HG02884 (cell line): Measurements from ENCODE around the gene HERC2.
"Not testable (repeated sequence)": the region's sequence is repeated elsewhere in the genome, so short reads cannot be mapped to it uniquely, and the experiment has no call there.

ENCODE experiments used
- ATAC-seq: cut with Tn5 transposase; IDR thresholded peaks from one replicate; pipeline ENCODE4 v1.9.1; 2021; ENCODE audit warnings: mild to moderate bottlenecking, moderate library complexity; ENCODE audit not compliant: unreplicated experiment

The HERC2 gene

GRCh38 chr15:28227303-28227702 is 94.7 kb downstream of the HERC2 start:
- ATAC-seq: not testable (repeated sequence)

GRCh38 chr15:28222612-28223011 is 99.4 kb downstream of the HERC2 start:
- ATAC-seq: not testable (repeated sequence)

GRCh38 chr15:28221696-28222095 is 100.3 kb downstream of the HERC2 start:
- ATAC-seq: not testable (repeated sequence)

DNA sequence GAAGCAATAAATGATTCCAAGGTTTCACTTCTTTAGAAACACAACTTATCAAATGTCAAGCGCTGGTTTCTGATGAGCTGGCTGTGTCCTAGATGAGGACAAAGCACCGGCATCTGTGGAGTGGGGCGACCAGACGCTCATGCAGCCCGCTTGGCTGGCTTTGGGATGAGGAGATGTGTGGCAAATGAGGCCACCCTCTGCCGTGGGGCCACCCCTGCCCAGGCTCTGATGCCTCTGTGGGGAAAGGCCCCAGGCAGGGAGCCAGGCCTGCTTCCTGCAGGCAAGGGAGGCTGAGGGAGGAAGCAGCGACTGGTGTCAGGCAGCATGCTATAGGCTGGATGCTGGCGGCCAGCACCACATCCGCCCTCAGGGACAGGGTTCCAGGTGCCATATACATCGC is 102.9 kb downstream of the HERC2 start:
- ATAC-seq: no peak

DNA sequence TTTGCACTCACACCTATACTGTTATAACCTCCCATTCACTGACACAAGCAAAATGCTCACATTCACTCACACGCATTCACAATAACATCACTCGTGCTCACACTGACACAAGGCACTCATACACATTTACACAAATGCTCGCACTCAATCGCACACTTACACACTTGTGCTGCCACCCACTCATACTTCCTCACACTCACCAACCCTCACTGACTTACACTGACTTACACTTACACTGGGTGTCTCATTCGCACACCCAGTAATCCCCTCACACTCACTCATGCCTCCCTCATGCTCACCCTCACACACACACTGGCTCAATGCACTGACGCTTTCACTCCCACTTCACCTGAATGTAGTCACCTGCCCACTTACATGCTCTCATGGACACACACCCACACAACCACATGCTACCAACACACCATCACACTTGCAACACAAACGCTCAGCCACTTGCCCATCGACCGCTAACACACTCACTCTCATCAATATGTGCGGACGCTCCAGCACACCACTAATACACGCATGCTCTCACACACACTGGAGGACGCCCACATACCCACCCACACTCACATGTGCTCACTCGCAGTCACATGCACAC is 104.9 kb downstream of the HERC2 start:
- ATAC-seq: not testable (repeated sequence)

- not testable (repeated sequence) for ATAC-seq
Measured at GRCh38 chr15:28215521-28215920, 106.5 kb downstream of the HERC2 start.

DNA sequence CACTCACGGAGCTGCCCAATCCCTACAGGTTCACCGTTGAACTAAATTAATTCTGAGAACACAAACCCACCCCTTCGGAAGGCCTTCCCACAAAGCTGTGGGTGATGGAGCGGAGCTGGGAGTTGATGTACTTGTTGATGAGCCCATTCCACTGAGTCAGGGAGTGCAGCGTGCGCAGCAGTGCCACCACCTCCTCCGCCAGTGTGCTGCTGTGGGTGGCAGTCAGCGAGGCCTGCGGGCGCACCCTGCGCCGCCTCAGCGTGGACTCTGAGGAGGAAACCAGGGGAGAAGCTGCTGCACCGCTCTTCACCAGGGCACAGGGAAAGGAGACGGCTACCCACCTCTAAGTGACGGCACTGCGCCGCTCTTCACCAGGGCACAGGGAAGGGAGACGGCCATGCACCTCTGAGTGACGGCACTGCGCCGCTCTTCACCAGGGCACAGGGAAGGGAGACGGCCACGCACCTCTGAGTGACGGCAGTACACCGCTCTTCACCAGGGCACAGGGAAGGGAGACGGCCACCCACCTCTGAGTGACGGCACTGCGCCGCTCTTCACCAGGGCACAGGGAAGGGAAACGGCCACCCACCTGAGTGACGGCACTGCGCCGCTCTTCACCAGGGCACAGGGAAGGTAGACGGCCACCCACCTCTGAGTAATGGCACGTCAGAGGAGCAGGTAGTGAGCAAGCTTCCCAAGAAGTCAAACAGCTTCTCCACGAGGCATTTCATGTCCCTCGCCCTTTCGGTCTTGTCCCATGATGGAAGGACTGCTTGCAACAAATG is 107.8 kb downstream of the HERC2 start:
- ATAC-seq: not testable (repeated sequence)

DNA sequence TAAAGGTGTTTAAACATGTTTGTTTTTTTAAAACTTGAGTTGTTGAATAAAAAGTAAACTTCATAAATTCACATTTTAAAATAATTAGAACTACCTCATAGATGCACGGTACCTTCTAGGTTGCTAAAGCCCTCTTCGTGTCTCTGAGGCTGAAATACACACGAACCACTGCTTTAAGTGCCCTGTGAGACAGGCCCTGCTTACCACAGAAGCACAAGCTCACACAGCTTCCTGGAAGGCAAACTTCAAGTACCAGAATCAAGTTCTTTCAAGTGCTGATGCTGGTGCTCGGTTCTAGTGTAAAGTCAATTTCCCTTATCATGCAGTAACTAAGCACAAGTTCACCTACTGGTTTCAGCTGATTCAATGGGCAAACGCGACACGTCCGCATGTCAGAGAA is 108.6 kb downstream of the HERC2 start:
- ATAC-seq: not testable (repeated sequence)

GRCh38 chr15:28208583-28208982 is 113.4 kb downstream of the HERC2 start:
- ATAC-seq: no peak

DNA sequence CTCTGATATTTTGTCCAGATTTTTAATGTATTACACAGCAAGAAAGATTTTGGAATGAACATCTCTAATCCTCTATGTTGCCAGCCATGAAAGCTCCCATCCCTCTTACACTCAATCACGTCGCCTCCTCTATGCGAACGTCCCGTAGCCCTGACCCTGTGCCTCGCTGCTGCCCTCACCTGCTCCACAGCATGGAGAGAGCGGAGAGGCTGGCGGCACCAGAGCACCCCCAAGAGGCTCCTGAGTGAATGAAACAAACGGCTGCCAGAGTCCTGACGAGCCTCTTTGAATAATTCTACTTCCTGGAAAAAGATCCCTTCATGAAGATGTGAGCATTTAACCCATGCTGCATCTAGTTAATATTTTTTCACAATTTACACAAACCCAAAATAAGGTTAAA is 116.3 kb downstream of the HERC2 start:
- ATAC-seq: not testable (repeated sequence)

GRCh38 chr15:28203055-28203828 is 118.7 kb downstream of the HERC2 start:
- not testable (repeated sequence) for ATAC-seq

GRCh38 chr15:28202124-28202523 is 119.9 kb downstream of the HERC2 start:
- ATAC-seq: not testable (repeated sequence)

- ATAC-seq: not testable (repeated sequence)
Measured at GRCh38 chr15:28198215-28198614, 123.8 kb downstream of the HERC2 start.

DNA sequence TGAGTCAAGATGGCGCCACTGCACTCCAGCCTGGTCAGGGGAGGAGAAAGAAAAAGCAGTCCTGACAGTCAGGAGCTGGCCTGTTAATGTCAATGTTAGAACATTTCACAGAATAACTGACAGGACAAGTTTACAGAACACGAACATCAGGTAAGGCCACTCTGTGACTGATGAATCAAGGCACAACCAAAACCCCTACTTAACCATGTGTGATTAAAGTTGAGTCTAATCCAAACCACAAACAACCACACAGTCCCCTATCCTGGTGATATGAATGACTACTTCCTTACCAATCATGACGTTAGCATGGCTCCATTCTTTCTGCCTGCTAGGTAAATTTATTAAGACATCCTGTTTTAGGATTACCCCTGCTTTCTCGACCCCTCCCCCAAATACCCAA is 124.3 kb downstream of the HERC2 start:
- not testable (repeated sequence) for ATAC-seq

DNA sequence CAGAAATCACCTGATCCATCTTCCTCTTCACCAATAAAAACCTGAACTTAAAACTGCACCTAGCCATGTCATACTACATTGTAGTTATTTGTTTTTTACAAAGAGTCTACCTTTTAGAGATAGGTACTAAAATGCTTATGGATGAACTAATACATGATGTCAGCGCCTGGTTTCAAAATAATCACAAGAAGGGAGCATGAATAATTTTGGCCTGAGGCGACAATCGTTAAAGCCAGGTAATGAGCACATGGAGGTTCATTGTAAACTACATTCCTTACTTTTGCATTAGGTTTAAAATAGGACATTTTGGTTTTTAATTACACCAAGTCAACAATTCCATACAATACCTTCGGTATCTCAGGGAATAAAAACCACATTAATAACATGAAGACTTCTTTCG is 125.4 kb downstream of the HERC2 start:
- ATAC-seq: not testable (repeated sequence)

DNA sequence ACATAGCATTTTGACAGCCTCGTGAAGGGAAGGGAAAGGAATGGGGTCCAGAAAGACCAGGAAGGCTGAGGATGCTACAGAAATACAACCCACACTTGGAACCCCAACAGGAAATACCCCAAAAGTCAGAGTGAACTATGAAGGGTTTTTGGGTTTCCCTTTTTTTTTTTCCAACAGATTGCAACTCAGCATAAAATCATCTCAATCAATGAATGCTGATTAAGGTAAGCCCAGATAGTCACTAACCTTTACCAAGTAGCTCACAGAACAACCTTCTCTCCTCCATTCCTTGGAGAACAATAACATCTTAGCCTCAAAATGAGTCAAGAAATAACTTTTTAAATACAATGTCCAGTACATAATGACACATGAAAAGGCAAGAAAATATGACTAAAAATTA is 129.2 kb downstream of the HERC2 start:
- ATAC-seq: no peak

- ATAC-seq: no peak
Measured at GRCh38 chr15:28191832-28192231, 130.1 kb downstream of the HERC2 start.

DNA sequence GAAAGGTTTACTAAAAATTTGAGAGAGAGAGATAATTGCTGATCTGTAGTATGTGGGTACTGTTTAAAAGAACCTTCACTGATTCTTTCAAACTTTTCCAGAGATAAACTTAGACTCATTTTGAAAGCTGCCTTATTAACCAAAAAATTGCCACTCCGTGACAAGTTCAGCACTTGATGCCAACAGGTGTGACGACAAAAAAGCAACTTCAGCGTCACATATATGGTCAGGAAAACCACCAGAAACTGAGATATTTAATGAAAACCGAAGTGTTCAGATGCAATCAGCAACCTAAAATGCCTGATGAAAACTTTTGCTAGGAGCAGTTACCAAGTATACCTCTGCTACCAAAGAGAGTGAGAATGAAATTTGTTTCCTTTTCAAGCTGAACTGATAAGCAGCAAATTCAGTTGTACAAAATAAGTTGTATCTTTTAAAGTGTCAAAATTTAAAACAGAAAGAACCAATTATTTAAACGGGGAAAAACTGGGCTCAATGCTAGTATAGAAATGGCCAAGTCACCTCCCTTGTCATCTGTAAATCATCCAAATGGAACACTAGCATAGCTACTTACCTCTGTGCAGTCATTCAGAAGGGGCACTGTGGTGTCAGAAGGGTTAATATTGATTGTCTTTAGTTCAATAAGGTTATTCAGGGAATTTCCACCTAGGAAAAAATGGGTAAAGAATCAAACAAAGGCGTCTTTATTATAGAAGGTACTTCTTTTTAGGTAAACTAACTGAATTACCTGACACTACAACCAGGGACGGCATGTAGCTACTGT is 131.4 kb downstream of the HERC2 start:
- no peak for ATAC-seq

GRCh38 chr15:28185148-28185895 is 136.7 kb downstream of the HERC2 start:
- no peak for ATAC-seq

GRCh38 chr15:28184166-28184565 is 137.8 kb downstream of the HERC2 start:
- no peak for ATAC-seq
